ENCODE results near the gene TRIM59.
A peak's percentile ranks its signal among the peaks of the same experiment; 100 is the strongest.

- TF ChIP-seq POLR2A (IDR thresholded peaks at IDR 0.05) (no peak), CTCF (IDR thresholded peaks at IDR 0.05 in 8 of 11, conservative IDR thresholded peaks at IDR 0.05 in 3 of 11) (peak in 9 of 11 experiments; percentile 35 to 66 (median 51))
Measured at GRCh38 chr3:160486459-160486869, 36.9 kb upstream of the TRIM59 start.
